Ectodermal cell (in vitro differentiated cells): ENCODE data around the gene ZNF578.
A peak's percentile ranks its signal among the peaks of the same experiment; 100 is the strongest.
"Not testable (repeated sequence)": the region's sequence is repeated elsewhere in the genome, so short reads cannot be mapped to it uniquely, and the experiment has no call there.

Experiments
- H3K27ac ChIP-seq: 2 replicates; pipeline ENCODE4 v1.7.0; 2013; ENCODE audit warnings: mild to moderate bottlenecking, low read depth, low read length; ENCODE audit not compliant: insufficient read depth, poor library complexity, severe bottlenecking
- H3K27me3 ChIP-seq: 2 replicates; pipeline ENCODE4 v1.7.0; 2013; ENCODE audit warnings: mild to moderate bottlenecking, low read length; ENCODE audit not compliant: insufficient read depth, control insufficient read depth, poor library complexity, severe bottlenecking
- H3K36me3 ChIP-seq: one replicate; pipeline ENCODE4 v1.7.0; 2013; ENCODE audit warnings: low read length; ENCODE audit not compliant: control insufficient read depth, insufficient read depth
- H3K4me1 ChIP-seq: one replicate; pipeline ENCODE4 v1.7.0; 2013; ENCODE audit warnings: low read length; ENCODE audit not compliant: control insufficient read depth, insufficient read depth
- H3K4me3 ChIP-seq: 2 replicates; pipeline ENCODE4 v1.7.0; 2013; ENCODE audit warnings: low read depth, low read length, control low read depth; ENCODE audit not compliant: insufficient read depth
- H3K9me3 ChIP-seq: 2 replicates; pipeline ENCODE4 v1.7.0; 2013; ENCODE audit warnings: mild to moderate bottlenecking, low read length, moderate library complexity; ENCODE audit not compliant: control insufficient read depth
- WGBS, 2 experiments: methylation state at CpG; one replicate each; pipeline ENCODE4 v1.1.7; 2013; ENCODE audit warnings: missing lambda C conversion rate in 2 of 2; 5-methylcytosine and 5-hydroxymethylcytosine counted together

The ZNF578 gene

GRCh38 chr19:52507266-52507665 is 53.9 kb downstream of the ZNF578 start:
- Histone ChIP-seq H3K9me3 (no peaks in the 10 kb centered on the region), H3K27ac (no peak overlapping the region), H3K4me3 (no peak overlapping the region), H3K4me1 (no peaks in the 10 kb centered on the region), H3K27me3 (peaks cover 4% of the 10 kb centered on the region), H3K36me3 (no peaks in the 10 kb centered on the region)
- 91 to 92% methylated on average over 5 of the region's 5 CpGs for WGBS, 2 experiments

- Histone ChIP-seq H3K36me3 (no peaks in the 10 kb centered on the region), H3K4me1 (peaks cover 8% of the 10 kb centered on the region), H3K9me3 (no peaks in the 10 kb centered on the region), H3K4me3 (no peak overlapping the region), H3K27ac (no peak overlapping the region), H3K27me3 (no peaks in the 10 kb centered on the region)
- 86% methylated on average over 5 of the region's 5 CpGs for WGBS, 2 experiments
Observed at GRCh38 chr19:52516191-52516590, 62.8 kb downstream of the ZNF578 start.

- Histone ChIP-seq H3K27ac (no peak overlapping the region), H3K9me3 (no peaks in the 10 kb centered on the region), H3K4me3 (no peak overlapping the region), H3K36me3 (no peaks in the 10 kb centered on the region), H3K27me3 (no peaks in the 10 kb centered on the region), H3K4me1 (peaks cover 8% of the 10 kb centered on the region)
- 83 to 87% methylated on average over 2 of the region's 2 CpGs for WGBS, 2 experiments
Observed at GRCh38 chr19:52518646-52519045, 65.3 kb downstream of the ZNF578 start.

- not testable (repeated sequence) for H3K4me1 ChIP-seq, H3K27me3 ChIP-seq, H3K9me3 ChIP-seq, H3K4me3 ChIP-seq, H3K36me3 ChIP-seq, H3K27ac ChIP-seq
- 59 to 65% methylated on average over 5 to 7 of the region's 7 CpGs for WGBS, 2 experiments
Observed at GRCh38 chr19:52519175-52519574, 65.8 kb downstream of the ZNF578 start.

- Histone ChIP-seq H3K4me1 (peaks cover 8% of the 10 kb centered on the region), H3K36me3 (no peaks in the 10 kb centered on the region), H3K27me3 (no peaks in the 10 kb centered on the region), H3K4me3 (no peak overlapping the region), H3K27ac (no peak overlapping the region), H3K9me3 (no peaks in the 10 kb centered on the region)
- 67 to 75% methylated on average over 4 of the region's 4 CpGs for WGBS, 2 experiments
Observed at GRCh38 chr19:52520013-52520412, 66.7 kb downstream of the ZNF578 start.

- 87 to 90% methylated on average over 14 of the region's 14 CpGs for WGBS, 2 experiments
- Histone ChIP-seq H3K4me1 (peaks cover 8% of the 10 kb centered on the region), H3K27me3 (no peaks in the 10 kb centered on the region), H3K27ac (no peak overlapping the region), H3K36me3 (no peaks in the 10 kb centered on the region), H3K4me3 (no peak overlapping the region), H3K9me3 (no peaks in the 10 kb centered on the region)
Observed at GRCh38 chr19:52522551-52522950, 69.2 kb downstream of the ZNF578 start.

- WGBS, 2 experiments, result 88% methylated on average over 20 of the region's 20 CpGs
- no peaks in the 10 kb centered on the region for H3K27me3 ChIP-seq
- H3K4me3 ChIP-seq, result no peak overlapping the region
- no peaks in the 10 kb centered on the region for H3K36me3 ChIP-seq
- no peak overlapping the region for H3K27ac ChIP-seq
- H3K4me1 ChIP-seq, result no peaks in the 10 kb centered on the region
- no peaks in the 10 kb centered on the region for H3K9me3 ChIP-seq
Observed at GRCh38 chr19:52524086-52524485, 70.7 kb downstream of the ZNF578 start.

- H3K9me3 ChIP-seq, result no peaks in the 10 kb centered on the region
- H3K36me3 ChIP-seq, result no peaks in the 10 kb centered on the region
- WGBS, 2 experiments, result 0 to 1% methylated on average over 54 of the region's 54 CpGs
- H3K27ac ChIP-seq, result peak within 1 kb of the TSS; percentile 80
- peak within 1 kb of the TSS; percentile 74 for H3K4me3 ChIP-seq
- no peaks in the 10 kb centered on the region for H3K4me1 ChIP-seq
- H3K27me3 ChIP-seq, result no peaks in the 10 kb centered on the region
Observed at GRCh38 chr19:52527134-52527955, 74.0 kb downstream of the ZNF578 start, which contains the start of gene ZNF808. Gene ZNF808, plus strand, starts transcription at chr19:52527668. Its CDS starts 15,617 bp downstream, at chr19:52543285.

GRCh38 chr19:52527956-52528351 is 74.6 kb downstream of the ZNF578 start:
- WGBS, 2 experiments, result 2% methylated on average over 25 of the region's 25 CpGs
- no peak overlapping the region for H3K27ac ChIP-seq

GRCh38 chr19:52532480-52532879 is 79.1 kb downstream of the ZNF578 start:
- peaks cover 13% of the 10 kb centered on the region for H3K27me3 ChIP-seq
- no peaks in the 10 kb centered on the region for H3K4me1 ChIP-seq
- H3K9me3 ChIP-seq, result no peaks in the 10 kb centered on the region
- 100% methylated on average over 1 of the region's 2 CpGs; no CpG with 5 or more reads in 1 of the 2 experiments for WGBS, 2 experiments
- H3K27ac ChIP-seq, result no peak overlapping the region
- H3K36me3 ChIP-seq, result no peaks in the 10 kb centered on the region
- H3K4me3 ChIP-seq, result no peak overlapping the region

More at GRCh38 chr19:52527956-52528351, 74.6 kb downstream of the ZNF578 start:
- no peaks in the 10 kb centered on the region for H3K36me3 ChIP-seq
- no peaks in the 10 kb centered on the region for H3K4me1 ChIP-seq
- H3K27me3 ChIP-seq, result no peaks in the 10 kb centered on the region
- peak overlapping the region; percentile 74 for H3K4me3 ChIP-seq
- H3K9me3 ChIP-seq, result no peaks in the 10 kb centered on the region
